WTC11 (cell line): ENCODE results near the gene SPO11. TPM values are rescaled to one million over a fixed set of nuclear protein-coding genes. Genes with fewer than 3 reads are reported as not detected.

Experiments used
- ATAC-seq: fragments of 200-7000 bp; cut with Tn5 transposase; 2 replicates; pipeline ENCODE4 v1.10.0; 2021; ENCODE audit warnings: mild to moderate bottlenecking, moderate library complexity
- CTCF ChIA-PET: fragments of 300-600 bp; sonication (Branson Sonifier 250); formaldehyde crosslinking; loops from one replicate; lab custom pipeline; 2021; ENCODE audit warnings: antibody characterized with exemption; lab: Charles Lee
- POLR2A ChIA-PET: fragments of 350-600 bp; sonication (Branson Sonifier 250); formaldehyde crosslinking; loops from one replicate; lab custom pipeline; 2021; ENCODE audit warnings: antibody characterized with exemption; lab: Charles Lee
- DNase-seq: peaks from one replicate; pipeline ENCODE4 v3.0.0; 2021; ENCODE audit warnings: low spot score
- H3K27ac Mint-ChIP-seq: 2 replicates; pipeline ENCODE4 v1.8.0; 2021; ENCODE audit warnings: mixed read lengths
- H3K27me3 Mint-ChIP-seq: 2 replicates; pipeline ENCODE4 v1.8.0; 2021; ENCODE audit warnings: low read depth, mild to moderate bottlenecking, moderate library complexity, mixed read lengths
- H3K36me3 Mint-ChIP-seq: 2 replicates; pipeline ENCODE4 v1.8.0; 2021; ENCODE audit warnings: mixed read lengths
- H3K4me1 Mint-ChIP-seq: 2 replicates; pipeline ENCODE4 v1.8.0; 2022; ENCODE audit warnings: mixed read lengths
- H3K4me3 Mint-ChIP-seq: 2 replicates; pipeline ENCODE4 v1.8.0; 2021; ENCODE audit warnings: mild to moderate bottlenecking, moderate library complexity, mixed read lengths
- H3K9me3 Mint-ChIP-seq: 2 replicates; pipeline ENCODE4 v1.8.0; 2021; ENCODE audit warnings: mixed read lengths
- CBFB ChIP-seq: sonication (generic); formaldehyde crosslinking; IDR thresholded peaks from 2 replicates; pipeline ENCODE4 v1.8.1; 2022; ENCODE audit warnings: mild to moderate bottlenecking, low read depth, missing genetic modification reagents
- CREM ChIP-seq: sonication (generic); formaldehyde crosslinking; IDR thresholded peaks from 2 replicates; pipeline ENCODE4 v1.8.1; 2022; ENCODE audit warnings: mild to moderate bottlenecking, missing genetic modification reagents, moderate library complexity
- FOXP1 ChIP-seq: sonication (generic); formaldehyde crosslinking; IDR thresholded peaks from 2 replicates; pipeline ENCODE4 v1.8.0; 2022; ENCODE audit warnings: missing genetic modification reagents, mild to moderate bottlenecking, moderate library complexity, borderline replicate concordance
- GRHL2 ChIP-seq: fragments of 250-450 bp; sonication (Bioruptor Pico); IDR thresholded peaks from 2 replicates; pipeline ENCODE4 v1.8.0; 2022; ENCODE audit warnings: mild to moderate bottlenecking, moderate library complexity; ENCODE audit not compliant: insufficient replicate concordance, severe bottlenecking
- GTF2I ChIP-seq: fragments of 250-450 bp; sonication (Bioruptor Pico); conservative IDR thresholded peaks from 2 replicates; pipeline ENCODE4 v1.4.0; 2021; ENCODE audit warnings: mild to moderate bottlenecking
- KAT7 ChIP-seq: sonication (generic); formaldehyde crosslinking; IDR thresholded peaks from 2 replicates; pipeline ENCODE4 v1.8.1; 2023; ENCODE audit warnings: missing genetic modification reagents, mild to moderate bottlenecking, borderline replicate concordance
- NFE2L1 ChIP-seq: sonication (generic); formaldehyde crosslinking; IDR thresholded peaks from 2 replicates; pipeline ENCODE4 v1.8.1; 2023; ENCODE audit warnings: missing genetic modification reagents
- PRRX2 ChIP-seq: fragments of 250-450 bp; sonication (Bioruptor Pico); IDR thresholded peaks from 2 replicates; pipeline ENCODE4 v1.8.0; 2021; ENCODE audit warnings: mild to moderate bottlenecking
- TCF7 ChIP-seq: sonication (generic); formaldehyde crosslinking; IDR thresholded peaks from 2 replicates; pipeline ENCODE4 v1.8.0; 2022; ENCODE audit warnings: mild to moderate bottlenecking, low read depth, missing genetic modification reagents, moderate library complexity
- ZBTB21 ChIP-seq: sonication (generic); formaldehyde crosslinking; IDR thresholded peaks from 2 replicates; pipeline ENCODE4 v1.8.1; 2023; ENCODE audit warnings: mild to moderate bottlenecking, missing genetic modification reagents, borderline replicate concordance
- ZNF219 ChIP-seq: sonication (generic); formaldehyde crosslinking; IDR thresholded peaks from 2 replicates; pipeline ENCODE4 v1.8.0; 2023; ENCODE audit warnings: missing genetic modification reagents, mild to moderate bottlenecking, borderline replicate concordance
- total RNA-seq: library from RNA; stranded (reverse); gene quantifications from 3 replicates; pipeline ENCODE4 v1.2.3, GENCODE V29; 2021
- TF ChIP-seq, protein P1 (sequence below): sonication (generic); formaldehyde crosslinking; IDR thresholded peaks from 2 replicates; pipeline ENCODE4 v1.8.0; 2022; ENCODE audit warnings: mild to moderate bottlenecking, missing genetic modification reagents
- TF ChIP-seq, protein P2 (sequence below): fragments of 250-450 bp; sonication (Bioruptor Pico); IDR thresholded peaks from 2 replicates; pipeline ENCODE4 v1.9.0; 2021; ENCODE audit warnings: mild to moderate bottlenecking, borderline replicate concordance
- TF ChIP-seq, protein P3 (sequence below): sonication (generic); formaldehyde crosslinking; IDR thresholded peaks from 2 replicates; pipeline ENCODE4 v1.8.1; 2022; ENCODE audit warnings: low read depth, missing genetic modification reagents, borderline replicate concordance
- TF ChIP-seq, protein P4 (sequence below): sonication (generic); formaldehyde crosslinking; IDR thresholded peaks from 2 replicates; pipeline ENCODE4 v1.8.1; 2023; ENCODE audit warnings: mild to moderate bottlenecking, missing genetic modification reagents
- TF ChIP-seq, protein P5 (sequence below): fragments of 250-450 bp; sonication (Bioruptor Pico); IDR thresholded peaks from 2 replicates; pipeline ENCODE4 v1.9.0; 2021; ENCODE audit warnings: mild to moderate bottlenecking
- TF ChIP-seq, protein P6 (sequence below): sonication (generic); formaldehyde crosslinking; IDR thresholded peaks from 2 replicates; pipeline ENCODE4 v1.8.0; 2022; ENCODE audit warnings: missing genetic modification reagents

The SPO11 gene
- total RNA-seq, 1 experiment from 2014 or later: not detected

DNA sequence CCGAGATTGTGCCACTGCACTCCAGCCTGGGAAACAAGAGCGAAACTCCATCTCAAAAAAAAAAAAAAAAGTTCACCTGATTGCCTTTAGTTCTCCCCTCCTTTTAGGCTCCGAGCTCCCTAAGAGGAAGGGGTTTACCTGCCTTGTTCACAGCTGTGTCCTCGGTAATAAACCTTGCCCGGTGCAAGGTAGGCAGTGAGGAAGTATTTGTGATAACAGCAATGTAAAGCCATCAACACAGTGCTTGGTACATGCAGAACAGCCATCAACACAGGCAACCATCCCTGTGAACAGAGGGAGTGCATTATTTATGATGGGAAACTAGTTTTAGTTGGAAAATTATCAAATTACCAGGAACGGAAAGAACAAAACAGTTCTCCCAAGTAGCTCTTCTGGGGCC, 1.8 kb upstream of the SPO11 start:
- Mint-ChIP-seq H3K4me1 (peaks cover 18% of the 10 kb centered on the region), H3K9me3 (no peaks in the 10 kb centered on the region), H3K27me3 (no peaks in the 10 kb centered on the region), H3K27ac (no peak overlapping the region), H3K4me3 (no peak overlapping the region), H3K36me3 (no peaks in the 10 kb centered on the region)
- no peak for ATAC-seq
- CTCF ChIA-PET: interaction anchor here (0.6 to 10.6 kb wide), 4 partner anchors 104 to 573 kb away, joined by 3 to 239 read pairs (median 14); no protein-coding TSS in a partner anchor
- POLR2A ChIA-PET: no interaction called here
- DNase-seq: no peak
- TF ChIP-seq FOXP1 (CRISPR knock-in tag) (no peak), PRRX2 (CRISPR knock-in tag) (no peak)
- TF ChIP-seq, protein P1, sequence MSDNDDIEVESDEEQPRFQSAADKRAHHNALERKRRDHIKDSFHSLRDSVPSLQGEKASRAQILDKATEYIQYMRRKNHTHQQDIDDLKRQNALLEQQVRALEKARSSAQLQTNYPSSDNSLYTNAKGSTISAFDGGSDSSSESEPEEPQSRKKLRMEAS (CRISPR knock-in tag): no peak

DNA sequence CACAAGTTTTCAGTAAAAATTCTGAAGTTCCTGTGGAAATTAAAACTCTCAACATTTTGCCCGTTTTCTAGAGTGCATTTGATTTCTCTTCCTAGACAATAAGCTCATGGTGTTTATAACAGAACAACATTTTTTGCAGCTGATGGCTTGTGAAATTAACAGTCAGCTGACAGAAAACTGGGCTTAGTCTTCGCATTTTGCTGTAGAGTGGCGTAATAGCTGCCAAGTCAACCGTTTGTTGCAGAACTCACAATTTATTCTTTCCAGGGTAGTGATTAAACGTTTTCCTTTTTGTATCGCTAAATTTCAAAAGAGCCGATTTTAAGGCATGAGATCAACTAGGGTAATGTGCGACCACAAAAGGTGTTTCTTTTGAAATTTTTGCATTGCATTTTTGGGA, 1.4 kb downstream of the SPO11 start:
- Mint-ChIP-seq H3K27me3 (no peaks in the 10 kb centered on the region), H3K36me3 (no peaks in the 10 kb centered on the region), H3K9me3 (no peaks in the 10 kb centered on the region), H3K4me1 (peaks cover 10% of the 10 kb centered on the region)
- CTCF ChIA-PET: interaction anchor here (1.1 to 10.6 kb wide), 7 partner anchors 18 to 694 kb away, joined by 3 to 239 read pairs (median 15); partner anchors contain the start of gene RAE1
- no peak for ATAC-seq
- POLR2A ChIA-PET: no interaction called here
- TF ChIP-seq CREM (CRISPR knock-in tag) (no peak), CBFB (no peak), TCF7 (CRISPR knock-in tag) (no peak), NFE2L1 (no peak), ZNF219 (no peak), ZBTB21 (CRISPR knock-in tag) (no peak), GTF2I (CRISPR knock-in tag) (no peak), PRRX2 (CRISPR knock-in tag) (no peak), KAT7 (CRISPR knock-in tag) (no peak), GRHL2 (CRISPR knock-in tag) (no peak)
- TF ChIP-seq, protein P2, sequence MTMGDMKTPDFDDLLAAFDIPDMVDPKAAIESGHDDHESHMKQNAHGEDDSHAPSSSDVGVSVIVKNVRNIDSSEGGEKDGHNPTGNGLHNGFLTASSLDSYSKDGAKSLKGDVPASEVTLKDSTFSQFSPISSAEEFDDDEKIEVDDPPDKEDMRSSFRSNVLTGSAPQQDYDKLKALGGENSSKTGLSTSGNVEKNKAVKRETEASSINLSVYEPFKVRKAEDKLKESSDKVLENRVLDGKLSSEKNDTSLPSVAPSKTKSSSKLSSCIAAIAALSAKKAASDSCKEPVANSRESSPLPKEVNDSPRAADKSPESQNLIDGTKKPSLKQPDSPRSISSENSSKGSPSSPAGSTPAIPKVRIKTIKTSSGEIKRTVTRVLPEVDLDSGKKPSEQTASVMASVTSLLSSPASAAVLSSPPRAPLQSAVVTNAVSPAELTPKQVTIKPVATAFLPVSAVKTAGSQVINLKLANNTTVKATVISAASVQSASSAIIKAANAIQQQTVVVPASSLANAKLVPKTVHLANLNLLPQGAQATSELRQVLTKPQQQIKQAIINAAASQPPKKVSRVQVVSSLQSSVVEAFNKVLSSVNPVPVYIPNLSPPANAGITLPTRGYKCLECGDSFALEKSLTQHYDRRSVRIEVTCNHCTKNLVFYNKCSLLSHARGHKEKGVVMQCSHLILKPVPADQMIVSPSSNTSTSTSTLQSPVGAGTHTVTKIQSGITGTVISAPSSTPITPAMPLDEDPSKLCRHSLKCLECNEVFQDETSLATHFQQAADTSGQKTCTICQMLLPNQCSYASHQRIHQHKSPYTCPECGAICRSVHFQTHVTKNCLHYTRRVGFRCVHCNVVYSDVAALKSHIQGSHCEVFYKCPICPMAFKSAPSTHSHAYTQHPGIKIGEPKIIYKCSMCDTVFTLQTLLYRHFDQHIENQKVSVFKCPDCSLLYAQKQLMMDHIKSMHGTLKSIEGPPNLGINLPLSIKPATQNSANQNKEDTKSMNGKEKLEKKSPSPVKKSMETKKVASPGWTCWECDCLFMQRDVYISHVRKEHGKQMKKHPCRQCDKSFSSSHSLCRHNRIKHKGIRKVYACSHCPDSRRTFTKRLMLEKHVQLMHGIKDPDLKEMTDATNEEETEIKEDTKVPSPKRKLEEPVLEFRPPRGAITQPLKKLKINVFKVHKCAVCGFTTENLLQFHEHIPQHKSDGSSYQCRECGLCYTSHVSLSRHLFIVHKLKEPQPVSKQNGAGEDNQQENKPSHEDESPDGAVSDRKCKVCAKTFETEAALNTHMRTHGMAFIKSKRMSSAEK (CRISPR knock-in tag): no peak
- TF ChIP-seq, protein P3, sequence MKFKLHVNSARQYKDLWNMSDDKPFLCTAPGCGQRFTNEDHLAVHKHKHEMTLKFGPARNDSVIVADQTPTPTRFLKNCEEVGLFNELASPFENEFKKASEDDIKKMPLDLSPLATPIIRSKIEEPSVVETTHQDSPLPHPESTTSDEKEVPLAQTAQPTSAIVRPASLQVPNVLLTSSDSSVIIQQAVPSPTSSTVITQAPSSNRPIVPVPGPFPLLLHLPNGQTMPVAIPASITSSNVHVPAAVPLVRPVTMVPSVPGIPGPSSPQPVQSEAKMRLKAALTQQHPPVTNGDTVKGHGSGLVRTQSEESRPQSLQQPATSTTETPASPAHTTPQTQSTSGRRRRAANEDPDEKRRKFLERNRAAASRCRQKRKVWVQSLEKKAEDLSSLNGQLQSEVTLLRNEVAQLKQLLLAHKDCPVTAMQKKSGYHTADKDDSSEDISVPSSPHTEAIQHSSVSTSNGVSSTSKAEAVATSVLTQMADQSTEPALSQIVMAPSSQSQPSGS (CRISPR knock-in tag): no peak
- TF ChIP-seq, protein P4, sequence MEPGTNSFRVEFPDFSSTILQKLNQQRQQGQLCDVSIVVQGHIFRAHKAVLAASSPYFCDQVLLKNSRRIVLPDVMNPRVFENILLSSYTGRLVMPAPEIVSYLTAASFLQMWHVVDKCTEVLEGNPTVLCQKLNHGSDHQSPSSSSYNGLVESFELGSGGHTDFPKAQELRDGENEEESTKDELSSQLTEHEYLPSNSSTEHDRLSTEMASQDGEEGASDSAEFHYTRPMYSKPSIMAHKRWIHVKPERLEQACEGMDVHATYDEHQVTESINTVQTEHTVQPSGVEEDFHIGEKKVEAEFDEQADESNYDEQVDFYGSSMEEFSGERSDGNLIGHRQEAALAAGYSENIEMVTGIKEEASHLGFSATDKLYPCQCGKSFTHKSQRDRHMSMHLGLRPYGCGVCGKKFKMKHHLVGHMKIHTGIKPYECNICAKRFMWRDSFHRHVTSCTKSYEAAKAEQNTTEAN (CRISPR knock-in tag): no peak
- TF ChIP-seq, protein P5, sequence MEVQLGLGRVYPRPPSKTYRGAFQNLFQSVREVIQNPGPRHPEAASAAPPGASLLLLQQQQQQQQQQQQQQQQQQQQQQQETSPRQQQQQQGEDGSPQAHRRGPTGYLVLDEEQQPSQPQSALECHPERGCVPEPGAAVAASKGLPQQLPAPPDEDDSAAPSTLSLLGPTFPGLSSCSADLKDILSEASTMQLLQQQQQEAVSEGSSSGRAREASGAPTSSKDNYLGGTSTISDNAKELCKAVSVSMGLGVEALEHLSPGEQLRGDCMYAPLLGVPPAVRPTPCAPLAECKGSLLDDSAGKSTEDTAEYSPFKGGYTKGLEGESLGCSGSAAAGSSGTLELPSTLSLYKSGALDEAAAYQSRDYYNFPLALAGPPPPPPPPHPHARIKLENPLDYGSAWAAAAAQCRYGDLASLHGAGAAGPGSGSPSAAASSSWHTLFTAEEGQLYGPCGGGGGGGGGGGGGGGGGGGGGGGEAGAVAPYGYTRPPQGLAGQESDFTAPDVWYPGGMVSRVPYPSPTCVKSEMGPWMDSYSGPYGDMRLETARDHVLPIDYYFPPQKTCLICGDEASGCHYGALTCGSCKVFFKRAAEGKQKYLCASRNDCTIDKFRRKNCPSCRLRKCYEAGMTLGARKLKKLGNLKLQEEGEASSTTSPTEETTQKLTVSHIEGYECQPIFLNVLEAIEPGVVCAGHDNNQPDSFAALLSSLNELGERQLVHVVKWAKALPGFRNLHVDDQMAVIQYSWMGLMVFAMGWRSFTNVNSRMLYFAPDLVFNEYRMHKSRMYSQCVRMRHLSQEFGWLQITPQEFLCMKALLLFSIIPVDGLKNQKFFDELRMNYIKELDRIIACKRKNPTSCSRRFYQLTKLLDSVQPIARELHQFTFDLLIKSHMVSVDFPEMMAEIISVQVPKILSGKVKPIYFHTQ: no peak
- TF ChIP-seq, protein P6, sequence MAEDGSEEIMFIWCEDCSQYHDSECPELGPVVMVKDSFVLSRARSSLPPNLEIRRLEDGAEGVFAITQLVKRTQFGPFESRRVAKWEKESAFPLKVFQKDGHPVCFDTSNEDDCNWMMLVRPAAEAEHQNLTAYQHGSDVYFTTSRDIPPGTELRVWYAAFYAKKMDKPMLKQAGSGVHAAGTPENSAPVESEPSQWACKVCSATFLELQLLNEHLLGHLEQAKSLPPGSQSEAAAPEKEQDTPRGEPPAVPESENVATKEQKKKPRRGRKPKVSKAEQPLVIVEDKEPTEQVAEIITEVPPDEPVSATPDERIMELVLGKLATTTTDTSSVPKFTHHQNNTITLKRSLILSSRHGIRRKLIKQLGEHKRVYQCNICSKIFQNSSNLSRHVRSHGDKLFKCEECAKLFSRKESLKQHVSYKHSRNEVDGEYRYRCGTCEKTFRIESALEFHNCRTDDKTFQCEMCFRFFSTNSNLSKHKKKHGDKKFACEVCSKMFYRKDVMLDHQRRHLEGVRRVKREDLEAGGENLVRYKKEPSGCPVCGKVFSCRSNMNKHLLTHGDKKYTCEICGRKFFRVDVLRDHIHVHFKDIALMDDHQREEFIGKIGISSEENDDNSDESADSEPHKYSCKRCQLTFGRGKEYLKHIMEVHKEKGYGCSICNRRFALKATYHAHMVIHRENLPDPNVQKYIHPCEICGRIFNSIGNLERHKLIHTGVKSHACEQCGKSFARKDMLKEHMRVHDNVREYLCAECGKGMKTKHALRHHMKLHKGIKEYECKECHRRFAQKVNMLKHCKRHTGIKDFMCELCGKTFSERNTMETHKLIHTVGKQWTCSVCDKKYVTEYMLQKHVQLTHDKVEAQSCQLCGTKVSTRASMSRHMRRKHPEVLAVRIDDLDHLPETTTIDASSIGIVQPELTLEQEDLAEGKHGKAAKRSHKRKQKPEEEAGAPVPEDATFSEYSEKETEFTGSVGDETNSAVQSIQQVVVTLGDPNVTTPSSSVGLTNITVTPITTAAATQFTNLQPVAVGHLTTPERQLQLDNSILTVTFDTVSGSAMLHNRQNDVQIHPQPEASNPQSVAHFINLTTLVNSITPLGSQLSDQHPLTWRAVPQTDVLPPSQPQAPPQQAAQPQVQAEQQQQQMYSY (CRISPR knock-in tag): no peak
- TF ChIP-seq, all 79 proteins: peak for 0
- H3K4me3 Mint-ChIP-seq: no peak overlapping the region
- no peak for DNase-seq
- H3K27ac Mint-ChIP-seq: no peak overlapping the region
